Kidney glomerular epithelial cell (primary cell): ENCODE results near the gene OPRD1.

Experiments used
- DNase-seq: peaks from one replicate; lab custom pipeline; 2025; lab: John Stamatoyannopoulos, UW

OPRD1 gene

DNA sequence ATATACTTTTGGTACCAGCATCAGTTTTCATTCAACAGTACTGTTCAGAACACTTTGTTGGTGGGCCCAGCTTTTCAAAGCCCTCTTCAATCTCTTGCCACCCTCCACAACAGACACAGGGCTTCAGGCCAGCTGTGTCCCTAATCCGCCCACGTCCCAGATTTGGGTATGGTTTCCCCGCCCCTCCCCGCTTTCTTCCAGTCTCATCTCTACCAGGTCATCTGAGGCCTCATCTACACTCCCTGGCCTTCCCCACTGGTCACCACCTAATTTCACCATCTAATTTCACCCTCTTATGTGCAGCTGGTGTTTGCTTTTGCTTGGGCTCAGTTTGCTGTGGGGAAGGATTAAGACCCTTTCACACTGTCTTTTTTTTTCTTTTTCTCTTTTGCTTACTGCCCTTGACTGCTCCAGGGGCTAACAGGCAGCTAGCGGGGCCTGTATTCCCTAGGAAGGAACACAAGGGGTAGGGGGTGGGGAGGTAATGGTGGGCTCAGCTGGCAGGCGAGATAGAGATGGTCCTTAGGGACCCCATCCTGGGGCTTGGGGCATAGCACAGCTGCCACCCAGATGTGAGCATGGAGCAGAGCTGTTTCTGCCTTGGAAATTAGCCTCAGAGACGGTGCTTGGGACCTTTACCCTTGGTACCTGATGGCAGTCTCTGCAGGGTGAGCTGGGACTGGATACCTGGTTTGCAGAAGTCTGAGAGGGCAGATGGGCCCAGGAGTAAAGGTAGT is 98.6 kb downstream of the OPRD1 start:
- DNase-seq = no peak

DNA sequence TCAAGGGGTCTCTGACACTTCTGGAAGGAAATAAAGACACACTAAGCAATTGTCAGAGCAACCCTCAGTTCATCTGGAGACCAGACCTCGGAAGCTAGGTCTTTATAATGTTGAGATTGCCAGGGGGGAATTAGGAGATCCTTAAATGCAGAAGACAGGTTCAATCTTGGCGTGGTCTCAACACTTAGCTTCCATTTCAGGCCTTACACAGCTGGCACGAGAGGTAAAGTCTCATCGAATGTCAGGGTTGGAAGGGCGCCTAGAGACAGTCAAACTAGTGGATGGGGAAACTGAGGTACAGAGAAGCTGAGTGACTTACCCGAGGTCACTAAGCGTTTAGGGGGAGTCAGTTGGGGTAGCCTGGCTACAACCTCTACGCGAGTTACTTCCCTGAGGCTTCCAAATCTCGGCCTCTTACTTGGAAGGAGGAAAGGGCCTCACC is 101.8 kb downstream of the OPRD1 start:
- DNase-seq = no peak

DNA sequence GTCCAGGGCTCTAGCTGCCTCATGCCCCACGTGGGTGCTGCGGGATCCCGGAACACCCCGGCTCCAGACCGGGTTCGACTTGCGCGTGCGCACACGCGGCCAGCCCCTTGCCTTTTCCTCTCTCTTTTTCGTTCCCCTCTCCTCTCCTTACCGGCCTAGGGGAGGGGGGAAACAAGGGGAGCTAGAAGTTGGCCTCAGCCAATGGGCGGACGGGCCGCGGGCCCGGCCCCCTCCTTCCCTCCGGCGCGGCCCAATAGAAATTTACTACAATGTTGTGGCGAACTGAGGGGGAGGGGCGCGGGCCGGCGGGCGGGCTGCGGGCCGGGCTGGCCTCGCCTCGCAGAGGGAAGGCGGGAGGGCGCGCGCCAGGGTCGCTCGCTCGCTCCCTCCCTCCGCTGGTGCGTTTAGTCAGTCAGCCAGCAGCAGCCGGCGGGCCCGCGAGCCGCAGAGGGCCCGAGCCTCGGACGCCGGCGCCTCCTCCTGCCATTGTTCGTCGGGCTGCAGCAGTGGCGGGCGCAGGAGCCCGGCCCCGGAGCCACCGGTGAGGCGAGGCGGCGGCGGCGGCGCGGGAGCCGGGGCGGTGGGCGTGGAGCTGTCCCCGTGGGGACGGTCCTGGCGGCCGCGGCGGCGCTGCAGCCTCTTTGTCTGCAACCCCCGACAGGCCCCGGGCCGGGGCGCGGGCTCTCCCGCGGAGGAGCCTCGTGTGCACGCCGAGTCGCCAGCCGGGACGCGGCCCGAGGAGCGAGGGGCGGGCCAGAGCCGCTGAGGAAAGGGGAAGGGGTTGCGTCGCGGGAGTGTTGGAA is 102.5 kb downstream of the OPRD1 start, which contains the start of gene EPB41:
Gene EPB41 (plus strand): TSS at position 342 of the 803 bp plus-strand sequence. CDS start 72,869 bp downstream, outside the sequence.
- DNase-seq = peak; percentile 73

DNA sequence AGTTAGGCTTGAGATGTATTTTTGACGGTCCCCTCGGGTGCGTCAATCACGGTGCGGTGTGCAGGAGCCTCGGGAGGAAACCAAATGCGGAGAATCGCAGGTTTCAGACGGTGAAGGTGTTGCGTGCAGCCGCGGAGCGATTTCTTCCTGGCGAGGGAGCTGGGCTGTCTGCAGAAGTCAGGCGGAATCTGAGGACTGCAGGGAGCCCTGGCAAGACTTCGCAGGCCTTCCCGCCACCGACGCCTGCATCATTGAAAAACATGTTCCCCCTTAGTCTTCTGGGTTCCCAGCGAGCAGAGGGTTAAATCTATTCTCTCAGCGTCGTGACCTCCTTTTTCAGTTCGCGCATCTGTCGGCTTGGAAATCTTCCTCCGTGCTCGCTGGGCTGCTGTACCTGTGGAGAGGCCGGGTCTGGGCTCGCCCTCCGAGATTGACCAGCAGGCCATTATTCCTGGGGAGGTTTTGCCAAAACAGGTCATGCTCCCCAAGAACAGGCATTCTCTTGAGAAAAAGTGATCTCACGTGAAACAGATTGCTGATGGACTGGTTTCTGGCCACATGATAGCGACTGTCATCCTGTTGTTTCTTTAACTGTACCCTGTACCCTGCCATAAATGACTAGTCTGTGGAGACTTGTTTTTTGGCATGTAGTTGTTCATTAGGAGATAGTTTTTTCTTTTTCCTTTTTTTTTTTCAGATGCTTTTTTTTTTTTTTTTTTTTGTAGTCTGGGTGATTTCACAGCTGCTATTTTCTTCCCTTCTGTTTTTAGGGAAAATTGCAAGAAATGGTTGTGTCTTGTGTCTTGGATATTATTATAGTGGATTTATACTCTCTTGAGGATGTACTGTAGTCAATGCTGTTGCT is 103.3 kb downstream of the OPRD1 start:
- no peak for DNase-seq

DNA sequence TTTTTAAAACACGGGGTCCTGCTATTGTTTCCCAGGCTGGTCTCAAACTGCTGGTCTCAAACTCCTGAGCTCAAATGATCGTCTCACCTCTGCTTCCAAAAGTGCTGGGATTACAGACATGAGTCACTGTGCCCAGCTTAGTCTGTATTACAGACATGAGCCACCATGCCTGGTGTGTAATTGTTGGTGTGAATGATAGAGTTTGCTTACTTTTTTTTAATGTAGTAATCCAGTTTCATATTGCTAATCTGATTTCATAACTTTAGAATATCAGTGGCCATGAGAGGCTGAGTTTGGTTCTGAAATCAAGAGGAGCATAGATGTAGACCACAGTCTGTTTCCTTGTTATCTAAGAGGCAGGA is 105.8 kb downstream of the OPRD1 start:
- DNase-seq = no peak
